ENCODE results near the gene GCFC2.

The GCFC2 gene

DNA sequence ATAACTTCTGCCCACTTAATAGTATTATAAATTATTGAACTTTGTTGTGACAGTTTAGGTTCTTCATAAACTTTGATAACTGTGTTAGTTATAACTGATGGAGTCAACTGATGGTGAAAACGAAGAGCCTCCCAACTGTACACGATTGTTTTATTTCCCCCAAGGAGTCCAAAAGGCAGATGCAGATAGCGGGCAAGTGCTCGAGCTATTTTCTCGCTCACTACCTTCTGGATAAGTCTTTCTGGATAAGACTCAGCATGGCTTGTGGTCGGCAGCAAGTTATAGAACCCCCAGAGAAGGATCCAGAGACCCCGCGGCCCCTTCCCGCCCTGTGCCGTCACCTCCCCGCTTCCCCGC lies 517 bp downstream of the GCFC2 start:
- TF ChIP-seq, protein P1, sequence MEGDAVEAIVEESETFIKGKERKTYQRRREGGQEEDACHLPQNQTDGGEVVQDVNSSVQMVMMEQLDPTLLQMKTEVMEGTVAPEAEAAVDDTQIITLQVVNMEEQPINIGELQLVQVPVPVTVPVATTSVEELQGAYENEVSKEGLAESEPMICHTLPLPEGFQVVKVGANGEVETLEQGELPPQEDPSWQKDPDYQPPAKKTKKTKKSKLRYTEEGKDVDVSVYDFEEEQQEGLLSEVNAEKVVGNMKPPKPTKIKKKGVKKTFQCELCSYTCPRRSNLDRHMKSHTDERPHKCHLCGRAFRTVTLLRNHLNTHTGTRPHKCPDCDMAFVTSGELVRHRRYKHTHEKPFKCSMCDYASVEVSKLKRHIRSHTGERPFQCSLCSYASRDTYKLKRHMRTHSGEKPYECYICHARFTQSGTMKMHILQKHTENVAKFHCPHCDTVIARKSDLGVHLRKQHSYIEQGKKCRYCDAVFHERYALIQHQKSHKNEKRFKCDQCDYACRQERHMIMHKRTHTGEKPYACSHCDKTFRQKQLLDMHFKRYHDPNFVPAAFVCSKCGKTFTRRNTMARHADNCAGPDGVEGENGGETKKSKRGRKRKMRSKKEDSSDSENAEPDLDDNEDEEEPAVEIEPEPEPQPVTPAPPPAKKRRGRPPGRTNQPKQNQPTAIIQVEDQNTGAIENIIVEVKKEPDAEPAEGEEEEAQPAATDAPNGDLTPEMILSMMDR (IDR thresholded peaks at IDR 0.05; ENCODE audit: control insufficient read depth, extremely low read depth, insufficient read depth) = no peak
- no peak for DNase-seq (ENCODE audit: low read depth)
- H3K4me3 ChIP-seq (ENCODE audit: low read depth, low read length) = peak overlapping the region; percentile 60

DNA sequence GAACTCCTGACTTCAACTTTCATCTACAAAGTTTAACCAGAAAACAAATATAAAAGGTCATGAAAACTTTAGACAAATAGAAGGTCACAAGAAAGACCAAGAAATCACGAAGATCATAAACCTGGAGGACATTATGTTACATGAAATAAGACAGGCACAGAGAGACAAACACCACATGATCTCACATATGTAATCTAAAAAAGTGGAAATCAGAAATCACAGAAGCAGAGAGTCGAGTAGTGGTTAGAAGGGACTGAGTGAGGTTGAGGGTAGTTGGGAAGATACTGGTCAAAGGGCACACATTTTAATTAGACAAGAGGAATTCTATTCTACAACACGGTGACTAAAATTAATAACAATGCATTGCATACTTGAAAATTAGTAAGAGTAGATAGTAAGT lies 1.4 kb downstream of the GCFC2 start:
- peak overlapping the region; percentile 60 for H3K4me3 ChIP-seq (ENCODE audit: low read depth, low read length)
- no peak for DNase-seq (ENCODE audit: low read depth)
- TF ChIP-seq, protein P1 (IDR thresholded peaks at IDR 0.05; ENCODE audit: control insufficient read depth, extremely low read depth, insufficient read depth) = no peak

DNA sequence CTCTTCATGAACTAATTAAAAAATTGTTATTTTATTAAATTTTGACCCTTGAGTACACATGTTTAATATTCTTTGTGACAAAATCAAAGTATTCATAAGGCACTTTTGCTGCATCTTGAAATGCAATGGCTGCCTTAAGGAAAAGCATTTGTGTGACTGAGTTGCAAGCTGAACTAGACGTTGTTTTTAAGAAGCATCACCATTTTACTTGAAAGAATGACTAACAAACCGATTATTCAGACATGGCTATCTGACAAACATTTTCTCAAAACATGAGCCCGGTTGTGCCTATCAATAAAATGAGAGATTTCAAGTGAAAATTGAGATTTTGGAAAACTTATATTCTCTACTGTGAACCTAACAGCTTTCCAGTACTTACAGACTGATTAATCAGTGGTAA lies 2.8 kb downstream of the GCFC2 start:
- H3K4me3 ChIP-seq (ENCODE audit: low read depth, low read length) = no peak overlapping the region
- no peak for DNase-seq (ENCODE audit: low read depth)
- TF ChIP-seq, protein P1 (IDR thresholded peaks at IDR 0.05; ENCODE audit: control insufficient read depth, extremely low read depth, insufficient read depth) = no peak

DNA sequence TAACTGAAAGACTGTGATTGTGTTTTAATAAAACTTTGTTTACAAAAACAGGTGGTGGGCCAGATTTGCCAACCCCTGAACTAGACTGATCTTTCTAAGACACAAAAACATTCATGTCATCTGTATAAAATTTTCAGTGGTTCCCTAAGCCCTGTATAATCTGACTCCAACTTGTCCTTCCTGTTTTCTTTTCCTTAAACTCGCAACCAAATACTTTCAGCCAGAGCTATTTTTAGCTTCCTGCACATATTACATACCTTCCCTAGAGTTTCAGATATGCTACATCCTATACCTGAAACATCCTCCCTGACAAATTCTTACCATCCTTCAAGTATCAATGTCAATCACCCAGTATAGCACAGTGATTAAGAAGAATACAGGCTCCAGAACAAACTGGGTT lies 4.8 kb downstream of the GCFC2 start:
- no peak overlapping the region for H3K4me3 ChIP-seq (ENCODE audit: low read depth, low read length)
- DNase-seq (ENCODE audit: low read depth) = no peak
- TF ChIP-seq, protein P1 (IDR thresholded peaks at IDR 0.05; ENCODE audit: control insufficient read depth, extremely low read depth, insufficient read depth) = no peak

GRCh38 chr2:75703589-75704287 lies 7.0 kb downstream of the GCFC2 start:
- DNase-seq (ENCODE audit: low read depth) = no peak
- H3K4me3 ChIP-seq (ENCODE audit: low read depth, low read length) = no peak overlapping the region
- TF ChIP-seq, protein P1 (IDR thresholded peaks at IDR 0.05; ENCODE audit: control insufficient read depth, extremely low read depth, insufficient read depth) = no peak

- no peak overlapping the region for H3K4me3 ChIP-seq (ENCODE audit: low read depth, low read length)
- TF ChIP-seq, protein P1 (IDR thresholded peaks at IDR 0.05; ENCODE audit: control insufficient read depth, extremely low read depth, insufficient read depth) = no peak
- no peak for DNase-seq (ENCODE audit: low read depth)
Observed at GRCh38 chr2:75702593-75702992, 8.1 kb downstream of the GCFC2 start.

DNA sequence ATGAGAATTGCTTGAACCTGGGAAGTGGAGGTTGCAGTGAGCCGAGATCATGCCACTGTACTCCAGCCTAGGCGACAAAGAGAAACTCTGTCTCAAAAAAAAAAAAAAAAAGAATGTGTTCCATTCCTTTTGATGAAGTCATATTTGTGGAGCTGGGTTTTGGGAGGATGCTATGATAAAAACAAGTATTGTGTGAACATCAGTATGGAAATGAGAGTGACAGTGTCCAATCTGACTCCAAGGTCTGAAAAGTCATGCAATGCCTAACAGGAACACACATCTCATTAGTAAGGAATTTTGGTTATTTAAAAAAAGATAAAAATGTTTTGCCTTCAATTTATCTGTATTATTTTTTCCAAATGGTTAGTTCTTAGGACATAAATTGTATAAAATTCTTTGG lies 11.8 kb downstream of the GCFC2 start:
- TF ChIP-seq, protein P1 (IDR thresholded peaks at IDR 0.05; ENCODE audit: control insufficient read depth, extremely low read depth, insufficient read depth) = no peak
- DNase-seq (ENCODE audit: low read depth) = no peak
- no peak overlapping the region for H3K4me3 ChIP-seq (ENCODE audit: low read depth, low read length)
